COR-L47 (cell line): Measurements from ENCODE around the gene SLC25A53.
"Not testable (repeated sequence)": the region's sequence is repeated elsewhere in the genome, so short reads cannot be mapped to it uniquely, and the experiment has no call there.

Experiments used
- DNase-seq: peaks from one replicate; lab custom pipeline; 2025; lab: John Stamatoyannopoulos, UW

Gene SLC25A53

DNA sequence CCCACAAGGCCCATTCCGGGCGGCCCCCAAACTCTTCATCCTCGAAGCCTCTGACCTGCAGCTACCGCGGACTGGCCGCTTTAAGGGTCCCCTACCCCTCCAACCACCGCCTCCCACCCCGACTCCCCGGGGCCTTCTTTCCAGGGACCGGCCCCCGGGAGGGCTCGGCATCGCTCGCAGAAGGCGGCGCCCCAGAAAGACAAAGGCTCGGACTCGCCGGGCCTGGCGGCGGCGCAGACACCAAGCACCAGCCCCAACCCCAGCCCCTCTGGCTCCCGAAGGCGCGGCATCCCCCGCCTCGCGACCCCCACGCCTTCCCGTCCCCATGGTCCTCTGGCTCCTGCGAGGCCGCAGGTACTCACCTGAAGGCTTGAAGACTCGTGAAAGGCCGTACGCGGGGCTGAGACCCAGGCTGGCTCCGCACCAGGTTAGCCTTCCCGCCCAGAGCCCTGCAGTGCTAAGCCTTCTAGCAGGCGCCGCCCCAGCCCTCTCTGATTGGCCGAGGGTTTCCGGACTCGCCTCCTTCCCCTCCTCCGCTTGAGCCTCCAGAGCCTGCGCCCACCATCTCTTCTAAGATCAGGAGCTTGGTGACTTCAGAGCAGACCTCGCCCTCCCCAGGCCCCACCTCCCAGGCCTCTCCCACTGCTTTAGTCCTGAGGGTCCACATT lies 80.9 kb downstream of the SLC25A53 start, which contains the start of gene TMSB15C:
TSS of gene TMSB15C (minus strand) at position 459 of the 668 bp plus-strand sequence.
- DNase-seq = not testable (repeated sequence)

DNA sequence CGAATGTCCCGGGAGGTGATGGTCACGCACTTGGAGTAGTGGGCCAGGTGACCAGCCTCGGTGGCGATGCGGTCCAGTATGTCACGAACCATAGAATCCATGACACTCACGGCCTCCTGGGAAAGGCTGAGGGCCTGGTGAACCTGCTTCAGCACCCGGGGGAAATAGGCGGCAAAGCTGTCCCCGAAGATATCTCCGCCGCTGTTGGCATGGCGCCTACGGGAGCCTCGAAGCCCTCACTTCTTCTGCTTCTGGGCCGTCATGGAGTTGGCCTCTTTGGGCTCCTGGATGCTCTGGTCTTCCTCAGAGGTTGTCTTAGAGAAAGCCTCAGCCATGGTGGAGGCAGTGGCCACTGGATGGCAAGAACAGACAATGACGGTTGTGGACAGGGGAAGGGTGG lies 94.2 kb downstream of the SLC25A53 start:
- DNase-seq = not testable (repeated sequence)

- DNase-seq = not testable (repeated sequence)
These were observed 101.9 kb downstream of the SLC25A53 start for GRCh38 chrX:104054956-104055355.
